Neutrophil (primary cell): Measurements from ENCODE around the gene CMKLR1.

Experiments
- H3K27ac ChIP-seq: fragments of 200-600 bp; sonication (generic); 2 replicates; pipeline ENCODE4 v1.5.1; 2016; ENCODE audit warnings: mild to moderate bottlenecking, moderate library complexity
- H3K27me3 ChIP-seq: fragments of 200-600 bp; sonication (generic); 2 replicates; pipeline ENCODE4 v1.6.0; 2016; ENCODE audit warnings: mild to moderate bottlenecking
- H3K36me3 ChIP-seq: fragments of 200-600 bp; sonication (generic); 2 replicates; pipeline ENCODE4 v1.5.1; 2017
- H3K4me1 ChIP-seq, 2 experiments: fragments of 200-600 bp in 1 of 2; sonication (generic) in 1 of 2; 1 replicate in 1 of 2; 2 replicates in 1 of 2; pipeline versions ENCODE4 v1.5.1 to v1.6.1; 2013 to 2016; ENCODE audit warnings: low read depth in 1 of 2, low read length in 1 of 2, mild to moderate bottlenecking in 1 of 2, moderate library complexity in 1 of 2; ENCODE audit not compliant: control insufficient read depth in 1 of 2, insufficient read depth in 1 of 2
- H3K4me3 ChIP-seq, 2 experiments: fragments of 200-600 bp in 1 of 2; sonication (generic) in 1 of 2; 1 replicate in 1 of 2; 2 replicates in 1 of 2; pipeline ENCODE4 v1.5.1; 2013 to 2016; ENCODE audit warnings: low read depth in 1 of 2, low read length in 1 of 2, mild to moderate bottlenecking in 1 of 2, moderate library complexity in 1 of 2
- H3K9me3 ChIP-seq: fragments of 200-600 bp; sonication (generic); 2 replicates; pipeline ENCODE4 v1.5.1; 2016
- TF ChIP-seq, protein P1 (sequence below): fragments of 200-600 bp; sonication (generic); IDR thresholded peaks from 2 replicates; pipeline ENCODE4 v1.5.1; 2016; ENCODE audit warnings: antibody characterized with exemption

CMKLR1 gene

DNA sequence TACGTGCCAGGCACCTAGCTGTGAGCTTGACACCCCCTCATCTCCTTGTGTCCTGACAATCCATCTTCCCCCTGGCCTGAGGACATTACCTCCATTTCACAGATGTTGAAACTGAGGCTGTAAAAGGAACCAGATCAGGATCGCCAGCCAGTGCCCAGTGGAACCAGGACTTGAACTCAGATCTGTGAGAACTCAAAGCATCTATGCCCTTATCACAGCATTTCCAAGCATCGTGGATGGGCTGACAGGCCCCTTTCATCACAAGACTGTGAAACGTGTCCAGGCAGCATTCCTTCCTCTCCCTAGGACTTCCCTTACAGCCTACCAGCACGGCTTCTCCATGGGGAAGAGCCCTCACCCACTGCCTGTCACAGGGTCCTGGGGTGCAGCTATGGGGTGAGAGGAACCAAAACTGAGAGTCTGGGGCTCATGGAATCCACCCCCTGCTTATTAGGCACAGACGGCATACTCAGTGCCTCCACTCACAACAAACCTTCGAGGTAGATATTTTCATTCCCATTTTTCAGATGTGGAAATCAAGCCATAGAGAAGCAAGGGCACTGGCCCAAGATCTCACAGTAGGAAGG is 26.9 kb downstream of the CMKLR1 start:
- no peaks in the 10 kb centered on the region for H3K4me1 ChIP-seq
- no peaks in the 10 kb centered on the region for H3K27me3 ChIP-seq
- H3K36me3 ChIP-seq: no peaks in the 10 kb centered on the region
- H3K9me3 ChIP-seq: no peaks in the 10 kb centered on the region
- no peak overlapping the region for H3K27ac ChIP-seq
- TF ChIP-seq, protein P1, sequence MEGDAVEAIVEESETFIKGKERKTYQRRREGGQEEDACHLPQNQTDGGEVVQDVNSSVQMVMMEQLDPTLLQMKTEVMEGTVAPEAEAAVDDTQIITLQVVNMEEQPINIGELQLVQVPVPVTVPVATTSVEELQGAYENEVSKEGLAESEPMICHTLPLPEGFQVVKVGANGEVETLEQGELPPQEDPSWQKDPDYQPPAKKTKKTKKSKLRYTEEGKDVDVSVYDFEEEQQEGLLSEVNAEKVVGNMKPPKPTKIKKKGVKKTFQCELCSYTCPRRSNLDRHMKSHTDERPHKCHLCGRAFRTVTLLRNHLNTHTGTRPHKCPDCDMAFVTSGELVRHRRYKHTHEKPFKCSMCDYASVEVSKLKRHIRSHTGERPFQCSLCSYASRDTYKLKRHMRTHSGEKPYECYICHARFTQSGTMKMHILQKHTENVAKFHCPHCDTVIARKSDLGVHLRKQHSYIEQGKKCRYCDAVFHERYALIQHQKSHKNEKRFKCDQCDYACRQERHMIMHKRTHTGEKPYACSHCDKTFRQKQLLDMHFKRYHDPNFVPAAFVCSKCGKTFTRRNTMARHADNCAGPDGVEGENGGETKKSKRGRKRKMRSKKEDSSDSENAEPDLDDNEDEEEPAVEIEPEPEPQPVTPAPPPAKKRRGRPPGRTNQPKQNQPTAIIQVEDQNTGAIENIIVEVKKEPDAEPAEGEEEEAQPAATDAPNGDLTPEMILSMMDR: no peak
- no peak overlapping the region for H3K4me3 ChIP-seq

DNA sequence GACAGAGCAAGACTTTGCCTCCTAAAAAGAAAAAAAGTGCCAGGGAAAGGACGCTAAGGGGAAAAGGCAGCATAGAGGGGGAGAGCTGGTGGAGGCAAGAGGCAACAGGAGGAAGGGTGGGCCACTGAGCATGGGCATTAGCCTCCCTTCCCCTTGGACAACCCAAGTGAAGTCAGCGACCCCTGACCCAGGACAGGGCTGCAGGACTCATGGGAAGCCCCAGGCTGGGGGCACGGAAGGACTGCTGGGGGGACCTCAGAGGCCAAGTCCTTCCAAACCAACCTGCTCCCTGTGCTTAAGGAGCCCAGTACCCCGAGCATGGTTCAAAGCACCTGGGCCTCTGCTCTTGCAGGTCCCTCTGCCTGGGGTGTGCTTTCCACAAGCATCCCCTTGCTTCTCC is 27.5 kb downstream of the CMKLR1 start:
- Histone ChIP-seq H3K4me1 (no peaks in the 10 kb centered on the region), H3K27ac (no peak overlapping the region)
- TF ChIP-seq, protein P1: no peak

DNA sequence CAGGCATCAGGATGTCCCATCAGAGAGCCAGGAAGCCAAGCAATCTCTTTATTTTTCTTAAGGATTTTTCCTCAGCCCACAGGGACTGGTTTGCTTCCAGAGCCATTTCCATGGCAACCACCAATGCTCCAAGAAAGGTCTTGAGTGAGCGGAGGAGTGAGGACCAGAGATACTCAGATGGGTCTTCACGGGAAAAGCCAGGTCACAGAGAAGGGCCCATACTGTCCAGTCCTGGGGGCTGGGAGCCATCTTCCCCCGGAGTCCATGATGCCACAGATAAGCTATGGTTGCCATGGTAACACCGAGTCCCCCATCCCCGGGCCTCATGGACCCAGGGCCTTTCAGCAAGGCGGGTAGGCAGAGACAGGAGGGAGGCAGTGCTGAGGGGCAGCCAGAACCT is 28.6 kb downstream of the CMKLR1 start:
- Histone ChIP-seq H3K4me1 (no peaks in the 10 kb centered on the region), H3K9me3 (no peaks in the 10 kb centered on the region), H3K4me3 (no peak overlapping the region), H3K27me3 (peaks cover 15% of the 10 kb centered on the region), H3K27ac (no peak overlapping the region), H3K36me3 (no peaks in the 10 kb centered on the region)
- TF ChIP-seq, protein P1: no peak

More for the DNA sequence above, 27.5 kb downstream of the CMKLR1 start:
- Histone ChIP-seq H3K27me3 (peaks cover 4% of the 10 kb centered on the region), H3K36me3 (no peaks in the 10 kb centered on the region), H3K9me3 (no peaks in the 10 kb centered on the region), H3K4me3 (no peak overlapping the region)

DNA sequence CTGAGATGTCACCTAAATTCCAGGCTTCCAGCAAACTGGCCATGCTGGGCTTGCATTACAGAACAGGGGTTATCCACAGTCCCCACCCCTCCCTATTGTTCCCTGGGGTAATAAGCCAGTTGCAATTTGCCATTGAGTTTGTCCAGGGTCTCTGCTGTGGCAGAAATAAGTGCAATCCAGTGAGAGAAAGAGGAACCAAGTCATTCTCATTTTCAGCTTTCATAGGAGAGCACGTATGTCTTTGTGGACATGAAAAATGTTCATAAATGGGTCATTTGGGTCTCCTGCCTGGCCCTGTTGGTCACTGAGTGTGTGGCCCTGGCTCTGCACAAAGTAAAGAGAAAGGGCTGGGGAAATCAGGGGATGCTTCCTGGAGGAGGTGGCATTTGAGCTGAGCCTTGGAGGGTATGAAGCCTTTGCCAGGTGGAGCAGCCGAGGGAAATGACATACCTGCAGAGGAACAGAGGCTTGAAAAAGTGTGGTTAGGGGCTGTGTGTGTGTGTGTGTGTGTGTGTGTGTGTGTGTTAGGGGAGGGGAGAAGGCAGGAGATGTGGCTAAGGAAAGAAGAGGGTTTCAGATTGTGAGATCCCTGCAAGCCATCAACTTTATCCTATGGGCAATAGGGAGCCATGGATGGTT is 29.3 kb downstream of the CMKLR1 start:
- TF ChIP-seq, protein P1: no peak
- Histone ChIP-seq H3K36me3 (no peaks in the 10 kb centered on the region), H3K27ac (no peak overlapping the region), H3K27me3 (peaks cover 20% of the 10 kb centered on the region), H3K9me3 (no peaks in the 10 kb centered on the region), H3K4me3 (no peak overlapping the region), H3K4me1 (no peaks in the 10 kb centered on the region)

DNA sequence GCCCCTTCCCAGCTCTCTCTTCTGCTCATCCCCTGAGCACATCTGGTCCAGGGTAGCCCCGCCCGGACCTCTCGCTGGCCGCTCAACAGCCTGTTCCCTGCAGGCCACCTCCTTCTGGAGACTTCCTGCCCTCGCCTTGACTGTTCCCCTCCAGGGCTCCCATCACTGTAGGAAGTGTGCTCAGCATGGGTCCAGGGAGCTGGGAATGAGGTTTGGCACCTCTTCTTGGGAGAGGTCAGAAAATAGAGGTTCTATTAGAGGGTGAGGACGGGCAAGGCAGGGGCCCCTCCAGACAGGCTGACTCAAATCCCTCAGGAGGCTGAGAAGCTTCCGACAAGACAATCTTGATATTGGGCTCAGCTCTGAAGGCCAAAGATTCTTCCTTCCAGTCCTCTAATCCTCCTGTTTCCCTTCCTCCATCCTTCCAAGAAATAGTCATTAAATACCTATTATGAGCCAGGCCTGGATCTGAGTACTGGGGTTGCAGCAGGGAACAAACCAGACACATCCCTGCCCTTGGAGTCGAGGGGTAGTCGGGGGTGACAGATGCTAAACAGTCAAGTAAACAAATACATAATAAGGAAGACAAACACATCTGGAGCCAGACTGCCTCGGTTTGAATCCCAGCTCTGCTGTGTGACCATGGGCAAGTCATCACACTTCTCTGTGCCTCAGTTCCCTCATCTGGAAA is 30.6 kb downstream of the CMKLR1 start:
- Histone ChIP-seq H3K36me3 (no peaks in the 10 kb centered on the region), H3K4me3 (no peak overlapping the region), H3K27ac (no peak overlapping the region), H3K27me3 (peaks cover 20% of the 10 kb centered on the region), H3K4me1 (no peaks in the 10 kb centered on the region), H3K9me3 (no peaks in the 10 kb centered on the region)
- TF ChIP-seq, protein P1: no peak
